GM19328 (cell line): ENCODE data around the gene SETBP1.
"Not testable (repeated sequence)": the region's sequence is repeated elsewhere in the genome, so short reads cannot be mapped to it uniquely, and the experiment has no call there.

ENCODE experiments used
- ATAC-seq: cut with Tn5 transposase; IDR thresholded peaks from one replicate; pipeline ENCODE4 v1.9.1; 2021; ENCODE audit warnings: mild to moderate bottlenecking, moderate library complexity; ENCODE audit not compliant: unreplicated experiment

Gene SETBP1

DNA sequence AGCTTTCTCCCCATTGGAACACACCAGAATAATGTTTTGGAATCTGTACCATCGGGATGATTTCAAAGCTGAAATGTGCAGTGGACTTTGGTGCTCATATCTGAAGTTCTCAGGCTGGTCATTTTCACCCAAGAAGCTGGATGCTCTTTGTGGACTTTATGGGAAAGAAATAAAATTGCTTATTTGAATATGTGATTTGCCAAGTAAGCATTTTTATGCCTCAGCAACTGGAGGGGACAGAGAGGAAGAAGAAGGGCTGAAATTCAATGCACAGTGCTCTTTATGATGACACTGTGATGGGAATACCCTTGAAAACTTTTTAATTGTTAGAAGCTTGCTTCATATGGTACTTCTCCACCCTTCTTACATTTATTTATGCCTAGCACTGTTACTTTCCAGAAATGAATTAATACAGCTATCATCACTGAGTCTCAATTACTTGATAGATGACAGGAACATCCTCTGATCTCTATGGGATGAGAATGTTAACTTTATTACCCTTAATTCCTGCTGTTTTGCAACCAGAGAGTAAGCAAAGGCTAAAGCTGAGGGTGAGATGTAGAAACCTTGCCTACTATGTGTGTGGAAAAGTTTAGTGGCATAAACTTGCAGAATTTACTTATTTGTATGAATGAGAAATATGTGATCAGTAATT lies 23.6 kb downstream of the SETBP1 start:
- no peak for ATAC-seq

DNA sequence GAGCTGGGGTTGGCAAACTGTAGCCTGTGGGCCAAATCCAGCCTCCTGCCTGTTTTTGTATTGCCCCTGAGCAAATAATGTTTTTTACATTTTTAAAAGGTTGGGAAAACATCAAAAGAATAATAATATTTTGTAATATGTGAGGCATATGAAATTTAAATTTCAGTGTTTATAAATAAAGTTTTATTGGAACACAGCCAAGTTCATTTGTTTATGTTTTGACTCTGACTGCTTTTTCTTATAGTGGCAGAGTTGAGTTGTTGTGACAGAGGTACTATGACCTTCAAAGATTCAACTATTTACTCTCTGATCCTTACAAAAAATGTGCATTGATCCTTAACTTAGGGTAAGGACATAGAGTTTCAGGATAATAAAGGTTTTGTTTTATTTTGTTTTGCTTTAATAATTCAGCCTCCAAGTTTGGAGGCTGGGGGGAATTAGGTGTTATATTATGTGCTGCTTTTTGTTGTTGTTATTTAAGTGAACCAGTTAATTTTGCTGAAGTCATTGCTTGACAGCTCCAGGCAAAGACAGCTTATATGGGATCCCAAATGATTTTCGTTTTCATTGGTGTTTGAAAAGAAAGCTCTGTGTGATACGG lies 24.5 kb downstream of the SETBP1 start:
- no peak for ATAC-seq

DNA sequence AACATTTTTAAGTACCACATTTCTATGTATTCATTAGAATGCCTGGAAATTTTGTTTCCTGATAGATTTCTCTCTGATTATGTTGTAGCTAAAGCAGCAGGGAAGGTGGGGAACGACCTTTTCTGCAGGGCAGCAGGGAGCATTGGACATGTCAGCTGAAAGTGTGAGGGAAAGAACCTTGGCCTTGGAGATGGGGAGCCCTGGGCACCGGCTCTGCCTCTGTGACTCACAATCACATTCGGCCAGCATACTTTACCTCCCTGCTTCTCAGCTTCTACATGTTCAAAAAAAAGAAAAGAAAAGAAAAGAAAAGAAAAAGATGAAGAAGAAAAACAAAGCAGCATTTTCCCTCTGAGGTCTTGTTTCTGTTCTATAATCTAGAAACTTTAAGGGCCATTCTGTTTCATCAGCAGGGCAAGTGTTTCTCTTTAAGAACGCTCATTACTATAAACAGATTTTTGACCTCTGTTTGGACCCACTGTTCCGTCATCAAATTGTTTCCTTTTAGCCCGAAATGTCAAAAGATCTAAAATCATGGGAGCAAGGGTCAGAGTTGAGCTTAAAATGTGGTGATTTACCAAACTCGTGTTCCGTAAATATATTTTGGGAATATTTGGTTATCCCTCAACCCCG lies 27.9 kb downstream of the SETBP1 start:
- ATAC-seq: no peak

DNA sequence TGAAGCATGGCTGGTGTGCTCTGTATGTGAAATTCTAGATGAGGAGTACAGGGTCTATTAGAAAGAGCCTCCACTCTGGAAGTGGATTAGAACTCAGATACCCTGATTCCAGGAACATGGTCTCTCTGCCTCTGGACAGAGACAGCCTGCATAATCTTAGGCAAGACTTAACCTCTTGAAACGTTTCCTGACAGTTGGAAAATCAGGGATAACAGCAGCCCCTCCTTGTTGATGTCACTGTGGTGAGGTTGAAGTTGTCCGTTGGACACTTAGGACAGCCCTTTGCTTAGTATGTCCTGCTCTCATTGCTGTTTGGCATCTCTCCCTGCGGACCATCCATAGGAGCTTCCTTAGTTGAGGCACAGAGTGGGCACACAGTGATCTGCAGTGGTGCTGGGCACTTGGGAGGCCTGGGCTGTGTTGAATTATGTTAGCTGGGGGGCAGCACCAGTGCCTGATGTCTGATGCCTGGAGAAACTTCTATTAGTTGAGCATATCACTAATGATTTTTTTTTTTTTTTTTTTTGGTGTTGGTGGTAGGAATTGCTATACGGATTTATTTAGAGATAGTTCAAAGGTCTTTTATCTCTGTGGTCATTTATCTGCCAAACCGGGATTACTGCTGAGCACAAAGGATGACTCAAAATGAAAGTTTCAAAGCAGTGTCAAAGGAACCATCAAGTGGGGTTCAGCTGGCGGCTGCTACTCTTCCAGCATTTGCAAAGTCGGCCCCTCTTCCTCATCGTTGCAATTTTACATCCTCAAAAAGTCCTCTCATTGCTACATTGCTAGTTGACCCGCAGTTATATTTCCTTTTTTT lies 28.8 kb downstream of the SETBP1 start:
- ATAC-seq: peak; percentile 93

DNA sequence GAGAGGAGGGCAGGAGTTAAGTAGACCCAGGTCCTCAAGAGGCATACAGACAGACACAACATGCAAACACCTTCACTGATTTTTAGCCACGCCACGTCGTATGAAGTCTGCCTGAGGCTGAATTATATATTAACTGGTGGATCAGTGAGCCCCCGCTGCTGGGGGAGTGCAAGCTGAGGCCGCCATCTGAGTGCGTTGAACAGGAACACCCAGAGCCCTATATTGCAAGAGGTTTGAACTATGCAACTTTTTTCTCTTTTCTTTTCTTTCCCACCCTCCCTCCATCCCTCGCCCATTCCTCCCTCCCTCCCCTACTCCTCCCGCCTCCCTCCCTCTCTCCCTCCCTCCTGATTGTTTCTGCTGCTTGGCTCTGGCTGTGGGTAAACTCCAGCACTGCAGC lies 30.2 kb downstream of the SETBP1 start:
- no peak for ATAC-seq

DNA sequence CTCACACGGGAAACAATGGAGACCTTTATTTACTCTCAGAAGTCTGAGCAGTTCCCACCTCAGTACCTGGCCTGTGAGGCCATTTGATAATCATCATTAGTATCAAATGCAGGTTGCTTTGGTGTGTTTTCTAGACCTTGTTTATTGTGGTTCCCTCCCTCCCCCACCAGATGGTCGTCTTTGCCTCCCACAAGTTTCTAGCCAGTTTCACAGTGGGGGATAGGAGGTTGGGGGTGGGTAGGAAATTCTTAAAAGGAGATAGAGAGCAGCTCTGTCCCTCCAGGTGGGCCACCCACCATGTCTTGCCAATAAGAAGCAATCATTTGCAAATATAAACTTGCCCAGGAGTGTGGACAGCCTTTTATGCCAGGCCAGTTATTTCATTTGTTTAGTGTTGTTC lies 31.3 kb downstream of the SETBP1 start:
- ATAC-seq: no peak

DNA sequence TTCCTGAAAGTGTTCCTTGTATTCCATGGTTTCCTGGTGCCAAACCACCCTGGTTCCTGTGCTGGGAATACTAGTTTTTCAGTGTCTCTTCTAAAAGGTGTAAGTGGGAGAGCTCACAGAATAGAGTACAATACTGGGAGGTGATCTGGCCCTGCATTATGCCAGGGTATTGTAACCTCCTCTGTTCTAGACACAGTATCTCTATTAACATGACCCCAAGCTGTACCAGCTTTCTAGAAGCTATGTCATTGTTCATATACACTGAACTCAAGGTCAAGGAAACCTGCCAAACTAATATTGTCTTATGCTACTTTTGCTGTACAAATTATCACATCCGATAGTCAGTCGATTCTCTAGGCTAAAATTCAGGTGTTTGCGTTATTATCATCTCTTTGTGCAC lies 32.7 kb downstream of the SETBP1 start:
- ATAC-seq: no peak

DNA sequence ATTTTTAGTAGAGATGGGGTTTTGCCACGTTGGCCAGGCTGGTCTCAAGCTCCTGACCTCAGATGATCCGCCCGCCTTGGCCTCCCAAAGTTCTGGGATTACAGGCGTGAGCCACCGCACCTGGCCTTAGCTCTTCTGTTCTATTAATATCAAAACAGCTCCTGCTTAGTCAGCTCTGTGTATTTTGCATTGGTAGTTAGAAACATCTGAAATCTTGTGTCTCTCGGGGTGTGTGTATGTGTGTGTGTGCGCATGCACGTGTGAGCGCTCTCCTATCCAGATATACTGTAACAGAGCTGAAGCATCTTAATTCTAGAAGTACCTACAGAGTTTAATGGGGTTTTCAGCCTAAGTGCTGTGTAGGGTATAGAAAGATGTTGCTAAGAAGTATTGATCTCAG lies 33.7 kb downstream of the SETBP1 start:
- no peak for ATAC-seq

DNA sequence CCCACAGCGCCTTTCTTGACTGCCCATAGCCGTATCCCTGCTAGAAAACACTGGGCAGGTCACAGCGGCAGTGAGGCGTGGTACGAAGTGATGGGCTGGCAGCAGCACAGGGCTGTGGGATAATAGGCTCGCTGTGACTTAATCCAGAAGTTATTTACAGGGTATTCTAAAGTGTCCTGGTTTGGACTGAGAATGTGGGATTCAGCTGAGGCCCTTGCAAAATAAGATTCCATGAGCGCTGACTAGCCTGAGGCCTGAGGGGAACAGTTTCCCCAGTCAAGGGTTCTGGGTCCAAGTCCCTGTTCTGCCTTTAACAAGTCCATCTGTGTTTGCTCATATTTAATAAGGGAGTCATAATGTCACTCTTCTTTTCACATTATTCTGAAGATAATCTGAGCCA lies 34.6 kb downstream of the SETBP1 start:
- no peak for ATAC-seq

DNA sequence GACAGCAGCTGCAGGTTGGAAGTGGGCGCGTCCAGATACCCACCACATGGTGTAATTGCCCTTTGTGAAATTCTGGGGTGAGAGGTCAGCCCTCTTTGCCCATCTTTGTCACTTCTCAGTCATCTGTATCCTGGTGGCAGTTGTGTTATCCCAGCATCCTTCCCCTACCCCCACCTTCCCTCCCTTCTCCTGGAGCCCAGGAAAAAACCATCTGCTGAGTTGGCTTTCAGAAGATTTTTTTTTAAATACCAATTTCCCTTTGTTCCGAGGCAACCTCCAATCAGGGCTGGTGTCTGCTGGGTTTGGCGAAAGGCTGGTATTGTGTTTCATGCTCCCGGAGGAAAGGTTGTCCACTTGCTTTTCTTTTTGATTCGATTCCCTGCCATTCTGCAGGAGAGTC lies 35.2 kb downstream of the SETBP1 start:
- ATAC-seq: no peak

DNA sequence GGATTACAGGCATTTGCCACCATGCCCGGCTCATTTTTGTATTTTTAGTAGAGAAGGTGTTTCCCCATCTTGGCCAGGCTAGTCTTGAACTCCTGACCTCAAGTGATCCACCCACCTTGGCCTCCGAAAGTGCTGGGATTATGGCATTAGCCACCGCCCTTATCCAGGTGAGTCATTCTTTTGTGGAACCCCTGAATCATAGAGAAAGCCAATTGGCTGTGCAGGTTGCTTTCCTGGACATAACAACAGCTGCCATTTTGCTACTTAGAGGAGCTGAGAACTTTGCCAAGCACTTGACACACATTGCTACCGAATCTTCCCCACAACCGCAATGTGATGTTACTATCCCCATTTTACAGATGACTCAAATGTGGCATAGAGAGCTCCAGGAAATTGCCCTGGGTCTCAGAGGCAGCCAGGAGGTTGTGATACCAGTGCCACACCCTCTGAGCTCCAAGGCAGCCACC lies 36.0 kb downstream of the SETBP1 start:
- no peak for ATAC-seq

DNA sequence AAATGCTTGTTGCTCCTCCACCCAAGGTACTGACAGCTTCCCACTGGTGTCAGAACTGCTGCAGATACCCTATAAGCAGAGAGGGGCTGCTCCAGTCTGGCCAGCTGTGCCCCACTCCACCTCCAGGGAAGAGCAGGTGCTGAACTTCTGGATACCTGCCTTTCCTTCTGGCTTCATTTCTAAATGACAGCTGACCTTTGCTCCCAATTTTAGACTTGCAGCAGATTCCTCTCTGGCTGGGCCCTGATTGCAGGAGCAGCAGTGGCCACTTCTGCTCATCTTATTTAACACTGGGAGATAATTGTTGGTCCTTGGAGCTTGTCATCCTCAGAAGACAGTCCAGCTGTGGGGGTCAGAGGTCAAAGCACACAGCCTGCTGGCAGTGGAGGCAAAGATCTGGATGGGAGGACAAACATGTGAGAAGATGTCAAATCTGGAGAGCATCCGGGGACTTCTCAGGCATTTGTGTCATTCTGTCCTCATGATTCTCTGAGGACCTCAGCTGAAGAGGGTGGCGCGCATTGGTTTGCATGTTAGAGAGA lies 38.9 kb downstream of the SETBP1 start:
- ATAC-seq: no peak

DNA sequence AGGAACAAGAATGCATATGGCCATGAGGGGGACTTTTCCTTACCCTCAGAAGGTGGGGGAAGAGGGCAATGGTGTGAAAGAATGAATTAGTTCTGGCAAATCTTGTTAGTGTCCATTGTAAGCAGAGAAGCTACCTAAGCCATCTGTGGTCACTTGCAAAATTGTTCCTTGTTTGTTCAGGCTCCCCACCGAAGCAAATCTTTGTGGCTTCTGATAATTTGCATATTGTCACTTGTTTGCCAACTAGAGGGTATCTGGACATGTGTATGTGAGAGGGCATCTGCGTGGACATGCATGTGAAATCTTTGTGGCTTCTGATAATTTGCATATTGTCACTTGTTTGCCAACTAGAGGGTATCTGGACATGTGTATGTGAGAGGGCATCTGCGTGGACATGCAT lies 41.1 kb downstream of the SETBP1 start:
- ATAC-seq: not testable (repeated sequence)

DNA sequence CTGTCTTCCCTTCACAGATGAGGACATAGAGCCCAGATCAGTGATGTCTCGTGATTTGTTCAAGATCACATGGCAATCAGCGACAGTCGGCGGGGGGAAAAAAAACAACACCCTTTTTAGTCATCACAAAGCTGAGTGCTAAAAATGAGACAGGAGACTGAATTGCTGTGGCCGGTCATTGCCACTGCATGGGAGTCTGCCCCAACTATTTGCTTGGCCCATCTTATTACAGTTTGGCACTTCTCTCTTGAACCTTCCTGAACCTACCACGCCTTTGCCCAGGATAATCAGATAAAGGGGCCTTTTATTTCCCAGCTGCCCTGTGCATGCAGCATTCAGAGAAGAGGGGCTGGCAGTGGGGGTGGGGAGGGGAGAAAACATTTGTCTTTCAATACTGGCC lies 42.7 kb downstream of the SETBP1 start:
- ATAC-seq: no peak

DNA sequence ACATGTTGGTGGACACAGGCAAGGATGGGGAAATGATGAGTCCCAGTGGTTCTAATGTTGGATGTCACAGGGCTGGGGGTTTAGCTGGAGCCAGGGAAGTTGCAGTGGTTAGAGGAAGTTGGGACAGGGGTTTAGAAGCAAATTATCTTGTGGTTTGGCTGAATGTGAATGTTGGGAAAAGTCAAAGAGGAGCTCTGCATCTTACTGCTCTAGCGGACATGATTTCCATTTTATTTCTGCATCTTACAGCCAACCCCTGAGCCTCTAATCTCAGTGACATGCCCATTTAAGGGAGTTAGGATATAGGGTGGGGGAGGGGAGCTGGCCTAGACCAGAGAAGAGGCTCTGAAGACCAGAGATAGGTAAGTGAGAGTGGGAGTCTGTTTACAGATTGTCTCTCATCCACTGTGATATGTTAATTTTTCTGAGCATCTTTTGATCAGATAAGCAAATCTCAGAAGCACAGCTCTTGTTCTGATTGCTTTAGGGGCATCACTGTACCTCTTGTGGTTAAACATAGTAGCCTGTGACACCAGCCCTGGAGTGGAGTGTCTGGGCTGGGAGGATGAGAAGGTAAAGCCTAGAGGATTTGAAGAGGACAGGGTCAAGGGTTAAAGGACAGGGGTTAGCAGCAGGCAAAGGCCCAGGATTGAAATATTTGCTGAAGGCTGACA lies 43.6 kb downstream of the SETBP1 start:
- no peak for ATAC-seq

DNA sequence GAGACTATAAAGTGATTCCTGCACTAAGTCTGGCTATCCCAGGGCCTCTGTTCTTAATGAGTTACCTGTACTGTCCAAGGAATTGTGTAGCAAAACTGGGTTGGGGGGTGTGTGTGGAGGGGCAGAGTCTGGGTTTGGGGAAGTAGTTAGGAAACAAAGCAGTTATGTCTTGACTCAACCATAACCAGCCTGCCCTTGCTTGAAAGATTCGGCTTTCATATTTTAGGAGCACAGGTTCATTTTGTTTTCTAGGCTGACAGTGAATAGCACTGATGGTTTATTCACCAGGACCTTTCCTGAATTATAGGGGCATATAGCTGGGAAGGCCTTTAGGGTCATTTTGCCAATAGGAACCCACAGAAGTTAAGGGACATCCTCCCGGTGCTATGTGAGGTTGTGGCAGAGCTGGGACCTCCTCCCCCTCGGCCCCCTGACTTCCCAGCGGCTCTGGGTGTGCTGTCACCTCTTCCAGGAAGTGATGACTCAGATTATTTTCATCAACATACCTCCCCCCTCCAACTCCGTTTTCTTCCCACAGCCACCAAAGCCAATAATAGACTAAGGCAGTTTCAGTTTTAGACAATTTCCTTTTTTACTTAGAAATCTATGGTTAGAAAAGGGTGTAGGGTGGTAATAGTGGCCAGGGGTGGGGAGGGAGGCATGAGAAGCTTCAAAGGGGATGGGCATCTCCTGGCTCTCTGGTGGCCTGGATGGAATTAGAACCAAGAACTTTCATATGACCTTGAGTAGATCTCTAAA lies 44.8 kb downstream of the SETBP1 start:
- ATAC-seq: peak; percentile 52

DNA sequence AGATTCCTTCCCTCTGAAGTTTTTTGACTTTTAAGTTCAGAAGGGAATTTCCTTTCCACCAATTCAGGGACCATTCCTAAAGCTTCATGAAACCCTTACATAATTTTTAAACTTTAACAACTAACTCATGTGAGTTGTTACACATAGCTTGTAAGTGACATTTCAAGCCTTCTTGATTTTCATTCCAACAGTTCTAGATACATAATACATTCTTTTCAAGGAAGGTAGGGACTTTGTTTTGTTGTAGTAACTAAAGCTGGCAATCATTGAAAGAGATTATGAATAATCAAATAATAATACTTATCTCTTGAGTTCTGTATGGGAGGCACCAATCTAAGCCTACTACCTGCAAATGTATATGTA lies 45.4 kb downstream of the SETBP1 start:
- no peak for ATAC-seq

DNA sequence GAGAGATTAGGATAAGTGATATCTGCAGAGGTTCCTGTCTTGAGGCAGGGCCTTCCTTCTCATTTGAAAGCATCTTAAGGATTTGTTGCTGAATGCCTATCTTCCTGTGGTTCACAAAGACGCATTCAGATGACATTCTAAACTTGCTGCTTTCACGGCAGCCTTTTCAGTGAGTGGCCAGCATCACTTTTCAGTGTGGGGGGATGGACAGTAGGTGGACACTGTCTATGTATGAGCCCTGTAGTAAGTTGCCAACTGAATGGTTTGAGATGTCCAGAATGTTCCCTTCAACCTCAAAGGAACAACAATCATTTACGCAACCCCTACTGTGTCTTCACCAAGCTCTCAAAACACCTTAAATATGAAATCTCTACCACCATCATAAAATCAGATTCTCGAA lies 46.6 kb downstream of the SETBP1 start:
- no peak for ATAC-seq

DNA sequence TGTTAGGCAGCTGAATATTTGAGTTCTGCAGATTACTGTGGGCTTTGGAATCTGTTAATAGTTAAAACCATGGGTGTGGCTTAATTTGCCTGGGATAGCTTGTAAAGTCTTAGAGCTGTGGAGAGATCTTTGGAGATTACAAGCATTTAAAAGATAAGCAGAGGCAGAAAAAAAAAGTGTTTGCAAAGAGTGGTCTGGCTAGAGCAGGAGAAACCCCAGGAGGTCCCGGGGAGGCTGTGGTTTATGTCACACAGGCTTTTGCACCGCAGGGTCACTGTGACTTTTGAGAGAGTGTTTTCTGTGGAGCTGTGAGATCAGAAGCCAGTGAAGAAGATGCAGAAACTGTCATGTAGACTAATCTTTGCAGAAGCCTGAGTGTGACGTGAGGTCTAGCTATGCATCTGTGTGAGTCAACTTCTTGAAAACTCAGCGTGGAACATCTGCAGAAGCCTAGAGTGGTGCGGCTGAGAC lies 49.0 kb downstream of the SETBP1 start:
- ATAC-seq: no peak
